Measurements from ENCODE around the gene ZC3H13. TPM values are rescaled to one million over a fixed set of nuclear protein-coding genes. Genes with fewer than 3 reads are reported as not detected.

ZC3H13 gene
- total and polyA plus RNA-seq, 2 experiments from 2014 or later, result 15.6 to 50.7 TPM

- no peak for TF ChIP-seq EZH2phosphoT487 (IDR thresholded peaks at IDR 0.05; ENCODE audit: insufficient read depth, low read depth)
- no peak for TF ChIP-seq EZH2 (IDR thresholded peaks at IDR 0.05; ENCODE audit: insufficient read depth, poor library complexity, severe bottlenecking)
- H3K36me3 ChIP-seq (ENCODE audit: low read depth), result peaks cover 49% of the 10 kb centered on the region
- no peak overlapping the region for H3K4me2 ChIP-seq (ENCODE audit: unreplicated experiment)
- no peak overlapping the region for H3K27ac ChIP-seq
- 0 out of 2 replicates have a peak, but pooled peaks cover 4% of the 10 kb centered on the region for H3K4me1 ChIP-seq (ENCODE audit: insufficient read depth)
- in situ Hi-C loops (cut with MboI), result no loop called here
- H3K9me2 ChIP-seq (ENCODE audit: insufficient read depth), result no peaks in the 10 kb centered on the region
- H3K9ac ChIP-seq, result no peak overlapping the region
- no peaks in the 10 kb centered on the region for H3K79me2 ChIP-seq (ENCODE audit: insufficient read depth)
- H3K27me3 ChIP-seq (replicated peaks; ENCODE audit: insufficient read depth), result no peaks in the 10 kb centered on the region
- DNase-seq, result no peak
- H4K20me1 ChIP-seq (ENCODE audit: insufficient read depth), result no peaks in the 10 kb centered on the region
- no peaks in the 10 kb centered on the region for H3K9me3 ChIP-seq (ENCODE audit: low read depth)
- no peak overlapping the region for H2AFZ ChIP-seq
- no peak overlapping the region for H3K4me3 ChIP-seq
- H3F3A ChIP-seq (ENCODE audit: insufficient read depth), result no peaks in the 10 kb centered on the region
These were observed 36.3 kb downstream of the ZC3H13 start for GRCh38 chr13:46016216-46016615.

GRCh38 chr13:46015366-46015765, 37.2 kb downstream of the ZC3H13 start:
- peaks cover 48% of the 10 kb centered on the region for H3K36me3 ChIP-seq (ENCODE audit: low read depth)
- no peak overlapping the region for H3K9ac ChIP-seq
- no peak overlapping the region for H3K4me2 ChIP-seq (ENCODE audit: unreplicated experiment)
- no peak overlapping the region for H3K27ac ChIP-seq
- no peaks in the 10 kb centered on the region for H3F3A ChIP-seq (ENCODE audit: insufficient read depth)
- H2AFZ ChIP-seq, result no peak overlapping the region
- TF ChIP-seq EZH2phosphoT487 (IDR thresholded peaks at IDR 0.05; ENCODE audit: insufficient read depth, low read depth), result no peak
- no peak for TF ChIP-seq EZH2 (IDR thresholded peaks at IDR 0.05; ENCODE audit: insufficient read depth, poor library complexity, severe bottlenecking)
- no peak overlapping the region for H3K4me3 ChIP-seq
- 98 to 99% methylated on average over 3 of the region's 3 CpGs for whole genome bisulfite sequencing, 2 experiments (ENCODE audit: low coverage in 1 of 2, low lambda C conversion rate in 2 of 2, missing lambda C conversion rate in 2 of 2)
- no peak for DNase-seq
- no peaks in the 10 kb centered on the region for H3K9me3 ChIP-seq (ENCODE audit: low read depth)
- H3K4me1 ChIP-seq (ENCODE audit: insufficient read depth), result 0 out of 2 replicates have a peak, but pooled peaks cover 4% of the 10 kb centered on the region
- in situ Hi-C loops (cut with MboI), result no loop called here
- H3K27me3 ChIP-seq (replicated peaks; ENCODE audit: insufficient read depth), result no peaks in the 10 kb centered on the region
- H3K9me2 ChIP-seq (ENCODE audit: insufficient read depth), result no peaks in the 10 kb centered on the region
- H4K20me1 ChIP-seq (ENCODE audit: insufficient read depth), result no peaks in the 10 kb centered on the region
- no peaks in the 10 kb centered on the region for H3K79me2 ChIP-seq (ENCODE audit: insufficient read depth)

GRCh38 chr13:46012404-46012803, 40.1 kb downstream of the ZC3H13 start:
- in situ Hi-C loops (cut with MboI), result no loop called here

GRCh38 chr13:46010148-46010547, 42.4 kb downstream of the ZC3H13 start:
- in situ Hi-C loops (cut with MboI), result no loop called here
- no peaks in the 10 kb centered on the region for H3K79me2 ChIP-seq (ENCODE audit: insufficient read depth)
- H3K9me3 ChIP-seq (ENCODE audit: low read depth), result no peaks in the 10 kb centered on the region
- no peak overlapping the region for H3K4me2 ChIP-seq (ENCODE audit: unreplicated experiment)
- peaks cover 41% of the 10 kb centered on the region for H3K36me3 ChIP-seq (ENCODE audit: low read depth)
- no peaks in the 10 kb centered on the region for H3K9me2 ChIP-seq (ENCODE audit: insufficient read depth)
- 0 out of 2 replicates have a peak, but pooled peaks cover 4% of the 10 kb centered on the region for H3K4me1 ChIP-seq (ENCODE audit: insufficient read depth)
- H2AFZ ChIP-seq, result no peak overlapping the region
- DNase-seq, result peak; percentile 28
- H3F3A ChIP-seq (ENCODE audit: insufficient read depth), result no peaks in the 10 kb centered on the region
- H3K4me3 ChIP-seq, result no peak overlapping the region
- no peaks in the 10 kb centered on the region for H3K27me3 ChIP-seq (replicated peaks; ENCODE audit: insufficient read depth)
- H4K20me1 ChIP-seq (ENCODE audit: insufficient read depth), result no peaks in the 10 kb centered on the region
- no peak for TF ChIP-seq EZH2 (IDR thresholded peaks at IDR 0.05; ENCODE audit: insufficient read depth, poor library complexity, severe bottlenecking)
- no peak overlapping the region for H3K9ac ChIP-seq
- 81 to 84% methylated on average over 6 of the region's 6 CpGs for WGBS, 2 experiments (ENCODE audit: low coverage in 1 of 2, low lambda C conversion rate in 2 of 2, missing lambda C conversion rate in 2 of 2)
- H3K27ac ChIP-seq, result no peak overlapping the region

More at GRCh38 chr13:46012404-46012803, 40.1 kb downstream of the ZC3H13 start:
- Histone ChIP-seq H3K4me3 (no peak overlapping the region), H3K27ac (no peak overlapping the region), H3K9me3 (ENCODE audit: low read depth) (no peaks in the 10 kb centered on the region), H4K20me1 (ENCODE audit: insufficient read depth) (no peaks in the 10 kb centered on the region), H3K79me2 (ENCODE audit: insufficient read depth) (no peaks in the 10 kb centered on the region), H2AFZ (no peak overlapping the region), H3K9me2 (ENCODE audit: insufficient read depth) (no peaks in the 10 kb centered on the region), H3K36me3 (ENCODE audit: low read depth) (peaks cover 51% of the 10 kb centered on the region), H3F3A (ENCODE audit: insufficient read depth) (no peaks in the 10 kb centered on the region), H3K4me2 (ENCODE audit: unreplicated experiment) (no peak overlapping the region), H3K4me1 (ENCODE audit: insufficient read depth) (0 out of 2 replicates have a peak, but pooled peaks cover 4% of the 10 kb centered on the region), H3K27me3 (replicated peaks; ENCODE audit: insufficient read depth) (no peaks in the 10 kb centered on the region), H3K9ac (no peak overlapping the region)
- DNase-seq, result peak; percentile 6
- TF ChIP-seq EZH2 (IDR thresholded peaks at IDR 0.05; ENCODE audit: insufficient read depth, poor library complexity, severe bottlenecking) (no peak), EZH2phosphoT487 (IDR thresholded peaks at IDR 0.05; ENCODE audit: insufficient read depth, low read depth) (no peak)

- H2AFZ ChIP-seq, result no peak overlapping the region
- no peak overlapping the region for H3K4me3 ChIP-seq
- H3K9ac ChIP-seq, result no peak overlapping the region
- no peaks in the 10 kb centered on the region for H3K27me3 ChIP-seq (replicated peaks; ENCODE audit: insufficient read depth)
- TF ChIP-seq EZH2phosphoT487 (IDR thresholded peaks at IDR 0.05; ENCODE audit: insufficient read depth, low read depth) (no peak), EZH2 (IDR thresholded peaks at IDR 0.05; ENCODE audit: insufficient read depth, poor library complexity, severe bottlenecking) (no peak)
- WGBS, 2 experiments (ENCODE audit: low coverage in 1 of 2, low lambda C conversion rate in 2 of 2, missing lambda C conversion rate in 2 of 2), result 99 to 100% methylated on average over 2 of the region's 2 CpGs
- in situ Hi-C loops (cut with MboI), result no loop called here
- H3F3A ChIP-seq (ENCODE audit: insufficient read depth), result no peaks in the 10 kb centered on the region
- peaks cover 46% of the 10 kb centered on the region for H3K36me3 ChIP-seq (ENCODE audit: low read depth)
- no peak overlapping the region for H3K27ac ChIP-seq
- H3K4me2 ChIP-seq (ENCODE audit: unreplicated experiment), result no peak overlapping the region
- H3K4me1 ChIP-seq (ENCODE audit: insufficient read depth), result 0 out of 2 replicates have a peak, but pooled peaks cover 4% of the 10 kb centered on the region
- DNase-seq, result no peak
- no peaks in the 10 kb centered on the region for H3K79me2 ChIP-seq (ENCODE audit: insufficient read depth)
- no peaks in the 10 kb centered on the region for H4K20me1 ChIP-seq (ENCODE audit: insufficient read depth)
- H3K9me2 ChIP-seq (ENCODE audit: insufficient read depth), result no peaks in the 10 kb centered on the region
- no peaks in the 10 kb centered on the region for H3K9me3 ChIP-seq (ENCODE audit: low read depth)
These were observed 43.9 kb downstream of the ZC3H13 start for GRCh38 chr13:46008631-46009030.

Data from GM23248 (cell line).